Endothelial cell of umbilical vein (primary cell): ENCODE measurements around the gene MORN5.
A peak's percentile ranks its signal among the peaks of the same experiment; 100 is the strongest.

Experiments
- CTCF ChIP-seq, 2 donors: IDR thresholded peaks; 1 replicate in 1 of 2; 2 replicates in 1 of 2; pipeline ENCODE4 v1.5.1; 2011; ENCODE audit warnings: low read length in 2 of 2, mild to moderate bottlenecking in 2 of 2, moderate library complexity in 2 of 2, control low read depth in 1 of 2, inconsistent platforms in 1 of 2, low read depth in 1 of 2; ENCODE audit not compliant: insufficient read depth in 1 of 2; ENCODE audit errors: extremely low read depth in 1 of 2
- EZH2 ChIP-seq: IDR thresholded peaks from 2 replicates; pipeline ENCODE4 v1.6.1; 2012; ENCODE audit warnings: borderline replicate concordance, low read depth, mild to moderate bottlenecking, moderate library complexity, low read length, inconsistent platforms; ENCODE audit not compliant: severe bottlenecking
- FOS ChIP-seq: IDR thresholded peaks from 2 replicates; pipeline ENCODE4 v1.6.1; 2011; ENCODE audit warnings: mild to moderate bottlenecking, low read length, moderate library complexity, borderline replicate concordance; ENCODE audit not compliant: insufficient read depth
- GATA2 ChIP-seq: IDR thresholded peaks from 2 replicates; pipeline ENCODE4 v1.7.0; 2011; ENCODE audit warnings: low read depth, mild to moderate bottlenecking, moderate library complexity, mixed read lengths, low read length; ENCODE audit not compliant: insufficient read length, insufficient read depth
- JUN ChIP-seq: IDR thresholded peaks from 2 replicates; pipeline ENCODE4 v1.6.1; 2011; ENCODE audit warnings: borderline replicate concordance, low read depth; ENCODE audit not compliant: insufficient read length, insufficient read depth
- MYC ChIP-seq: IDR thresholded peaks from one replicate; pipeline ENCODE4 v1.6.1; 2011; ENCODE audit warnings: mild to moderate bottlenecking, low read depth, low read length
- POLR2A ChIP-seq: IDR thresholded peaks from 2 replicates; pipeline ENCODE4 v1.6.1; 2012; ENCODE audit warnings: low read depth, mild to moderate bottlenecking, control low read depth, low read length
- POLR2AphosphoS5 ChIP-seq: IDR thresholded peaks from 2 replicates; pipeline ENCODE4 v1.6.1; 2012; ENCODE audit warnings: low read depth, mild to moderate bottlenecking, control low read depth, low read length, moderate library complexity; ENCODE audit not compliant: insufficient read depth

- no peak for TF ChIP-seq EZH2
- TF ChIP-seq CTCF (IDR thresholded peaks at IDR 0.05; ENCODE audit: extremely low read depth in 1 of 2, insufficient read depth in 1 of 2, low read depth in 1 of 2, low read length in 2 of 2) = no peak
- TF ChIP-seq MYC = no peak
- TF ChIP-seq FOS = peak; percentile 78
- TF ChIP-seq POLR2A = no peak
- peak; percentile 66 for TF ChIP-seq POLR2AphosphoS5
- TF ChIP-seq GATA2 = peak; percentile 52
- peak; percentile 40 for TF ChIP-seq JUN
Observed at GRCh38 chr9:122168356-122168755, 8.6 kb downstream of the MORN5 start.
